Adrenal gland (tissue), 12 donors: ENCODE measurements around the gene PER1. TPM values are rescaled to one million over a fixed set of nuclear protein-coding genes. Genes with fewer than 3 reads are reported as not detected.
A peak's percentile ranks its signal among the peaks of the same experiment; 100 is the strongest.

Experiments
- DNase-seq, 7 donors: peaks; one replicate each; pipeline ENCODE4 v3.0.0-alpha.2; 2019 to 2020
- H3K27ac ChIP-seq, 5 donors: fragments of 200-600 bp; sonication (generic) in 4 of 5; 1 replicate in 3 of 5; 2 replicates in 2 of 5; pipeline versions ENCODE4 v1.5.1 to v1.8.0; 2016 to 2020; ENCODE audit warnings: mild to moderate bottlenecking in 1 of 5
- H3K27me3 ChIP-seq: fragments of 200-600 bp; 2 replicates; pipeline ENCODE4 v1.8.0; 2021
- H3K36me3 ChIP-seq, 2 donors: fragments of 200-600 bp; replicated peaks in 1 of 2; 1 replicate in 1 of 2; 2 replicates in 1 of 2; pipeline versions ENCODE4 v1.5.1 to v1.8.0; 2018 to 2022
- H3K4me1 ChIP-seq, 2 donors: fragments of 200-600 bp; replicated peaks in 1 of 2; 1 replicate in 1 of 2; 2 replicates in 1 of 2; pipeline versions ENCODE4 v1.5.1 to v1.8.0; 2018 to 2021
- H3K4me3 ChIP-seq, 4 donors: fragments of 200-600 bp; sonication (generic) in 3 of 4; one replicate each; pipeline ENCODE4 v1.5.1; 2016 to 2018
- H3K9me3 ChIP-seq, 3 donors: fragments of 200-600 bp; sonication (generic) in 1 of 3; replicated peaks in 1 of 3; 1 replicate in 2 of 3; 2 replicates in 1 of 3; pipeline versions ENCODE4 v1.5.1 to v1.8.0; 2016 to 2021
- CTCF ChIP-seq, 6 experiments: fragments of 450-650 bp in 4 of 6; fragments of 200-600 bp in 2 of 6; sonication (generic) in 1 of 6; IDR thresholded peaks; 1 replicate in 5 of 6; 2 replicates in 1 of 6; pipeline versions ENCODE4 v1.5.1 to v1.8.0; 2016 to 2021; ENCODE audit warnings: antibody characterized with exemption in 6 of 6, mild to moderate bottlenecking in 2 of 6, moderate library complexity in 1 of 6
- POLR2A ChIP-seq, 2 donors: fragments of 450-650 bp; IDR thresholded peaks; one replicate each; pipeline ENCODE4 v1.6.1; 2017; ENCODE audit warnings: antibody characterized with exemption in 2 of 2, mild to moderate bottlenecking in 2 of 2, moderate library complexity in 1 of 2
- WGBS, 4 donors: extraction: QIAGEN DNeasy Blood & Tissue Kit in 2 of 4; methylation state at CpG; one replicate each; pipeline versions ENCODE4 v1.1.5 to v1.1.7; 2013 to 2017; 5-methylcytosine and 5-hydroxymethylcytosine counted together
- intact Hi-C, 2 donors: fragments of 100-400 bp; cut with DNase I; formaldehyde crosslinking; loops; one replicate each; pipeline versions ENCODE4 v1.14.1 to v1.15.0; 2022 to 2023
- polyA plus RNA-seq, 3 donors: library from polyadenylated mRNA; stranded (reverse); fragments of 200-250 nt in 2 of 3; fragments of 350-450 nt in 1 of 3; fragmentation: Illumina TruSeq in 1 of 3; extraction: RNeasy Lipid Tissue Mini Kit (QIAGEN cat#74804) in 1 of 3; gene quantifications; one replicate each; pipeline ENCODE4 v1.2.3, GENCODE V29; 2013 to 2014
- total RNA-seq, 9 donors: library from RNA; depleted of rRNA in 4 of 9; stranded (reverse); fragments of >200 nt in 4 of 9; fragments of 120-200 nt in 1 of 9; fragmentation: NEBNext Ultra II Directional in 1 of 9; extraction: Animal tissue kit (Norgen Biotek cat#: 25700) in 1 of 9; gene quantifications; one replicate each; pipeline versions ENCODE4 v1.1.0 to v1.2.4, GENCODE V29; 2013 to 2023
- donor health status: healthy with polysubstance abuse.
- donor health status: Bipolar disorder and iron deficiency.
- donor health status: DM: yes; HTN: yes; CAD: no.
- donor health status: DM: no; HTN: no; CAD: no.
- donor health status: DM: no; HTN: no; CAD: no.
- donor health status: DM: yes; HTN: yes; CAD: no.

PER1 gene
- total and polyA plus RNA-seq, 12 donors = 9.9 to 360 (median 108) TPM

DNA sequence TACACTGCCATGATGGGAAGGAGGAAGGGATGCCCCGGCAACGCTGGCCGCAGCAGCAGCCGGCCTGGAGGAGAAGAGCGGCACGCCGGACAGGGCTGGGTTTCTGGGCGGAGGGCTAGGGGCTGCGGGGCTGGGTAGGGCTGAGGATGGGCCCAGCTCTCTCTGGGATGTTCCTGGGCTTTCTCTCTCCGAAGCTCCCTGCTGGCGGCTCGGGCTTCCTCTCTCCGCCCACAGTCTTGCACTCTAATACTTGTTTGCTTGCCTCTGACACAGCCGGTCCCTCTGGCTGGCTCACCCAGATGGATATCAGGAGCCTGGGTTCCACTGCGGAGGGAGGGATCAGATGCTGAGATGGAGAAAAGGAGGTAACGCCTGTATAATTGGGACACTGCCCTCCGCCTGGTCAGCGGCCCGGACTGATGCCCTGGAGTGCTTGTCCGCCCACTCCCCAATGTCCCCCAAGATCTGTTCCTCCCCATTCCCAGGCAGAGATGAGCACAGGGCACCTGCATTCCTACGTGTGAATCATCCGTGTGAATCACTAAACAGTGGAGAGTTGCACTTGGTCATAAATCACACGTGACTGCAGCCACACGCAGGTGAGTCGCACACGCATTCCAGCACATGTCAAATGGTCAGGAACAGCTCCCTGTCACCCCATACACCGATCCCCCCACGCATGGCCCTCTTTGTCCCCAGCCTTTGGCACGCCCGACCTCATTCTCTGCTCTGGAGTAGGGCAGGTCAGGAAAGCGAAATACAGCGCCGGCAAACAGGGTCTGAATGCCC is 34.0 kb downstream of the PER1 start, which contains the start of gene ALOXE3:
TSS of gene ALOXE3 (minus strand) at position 535 of the 789 bp plus-strand sequence. CDS start at position 11, 524 bp downstream.
- 1 to 5% (median 2%) methylated on average over 14 to 33 of the region's 33 CpGs for WGBS, 4 donors
- H3K4me1 ChIP-seq = peaks cover 29 to 40% of the 10 kb centered on the region in 2 donors

DNA sequence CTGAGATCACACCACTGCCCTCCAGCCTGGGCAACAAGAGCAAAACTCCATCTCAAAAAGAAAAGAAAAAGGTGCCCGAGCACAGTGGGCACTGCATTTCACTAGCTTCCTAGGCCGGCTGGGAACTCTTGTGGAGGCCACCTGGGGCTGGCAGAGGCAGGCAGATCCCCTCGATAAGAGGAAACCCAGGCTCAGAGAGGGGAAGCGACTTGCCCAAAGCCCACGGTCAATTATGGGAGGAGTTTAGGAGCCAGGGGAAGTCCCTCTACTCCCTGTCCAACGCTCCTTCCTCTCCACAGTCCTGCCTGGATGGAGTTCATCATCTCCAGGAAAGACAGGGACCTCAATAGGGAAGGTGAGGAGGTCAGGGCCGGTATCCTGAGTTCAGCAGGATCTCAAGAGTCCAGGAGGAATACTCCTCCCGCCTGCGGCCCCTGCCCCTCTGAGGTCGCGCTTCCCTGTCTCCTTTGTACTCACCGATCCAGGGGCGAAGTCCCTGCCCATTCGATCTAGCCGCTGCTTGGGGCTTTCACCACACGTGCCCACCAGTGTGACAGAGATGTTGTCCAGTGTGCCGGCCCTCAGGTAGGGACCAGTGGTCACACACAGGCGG is 34.7 kb downstream of the PER1 start:
- TF ChIP-seq CTCF (IDR thresholded peaks at IDR 0.05) (no peak), POLR2A (IDR thresholded peaks at IDR 0.05) (no peak)
- intact Hi-C loops = no loop called here
- 17 to 24% (median 21%) methylated on average over 3 to 18 of the region's 18 CpGs for WGBS, 4 donors
- peaks cover 29% of the 10 kb centered on the region for H3K27me3 ChIP-seq
- H3K36me3 ChIP-seq = no peaks in the 10 kb centered on the region
- peak in 2 of 7 donors; percentile 37 to 65 for DNase-seq
- no peaks in the 10 kb centered on the region for H3K9me3 ChIP-seq
- H3K4me3 ChIP-seq = peak overlapping the region in 1 of 4 donors; percentile 61
- H3K4me1 ChIP-seq = peaks cover 24 to 33% of the 10 kb centered on the region in 2 donors
- peak overlapping the region in 2 of 5 donors; percentile 86 to 91 for H3K27ac ChIP-seq

More for the DNA sequence above, 34.0 kb downstream of the PER1 start, which contains the start of gene ALOXE3:
- TF ChIP-seq POLR2A (IDR thresholded peaks at IDR 0.05) = peak in 1 of 2 donors; percentile 4
- TF ChIP-seq CTCF (IDR thresholded peaks at IDR 0.05) = no peak
- Histone ChIP-seq H3K9me3 (no peaks in the 10 kb centered on the region), H3K4me3 (peak within 1 kb of the TSS in 3 of 4 donors; percentile 5 to 61 (median 17)), H3K36me3 (no peaks in the 10 kb centered on the region), H3K27ac (peak within 1 kb of the TSS in 4 of 5 donors; percentile 49 to 91 (median 73)), H3K27me3 (peaks cover 22% of the 10 kb centered on the region)
- DNase-seq = peak in 6 of 7 donors; percentile 53 to 75 (median 66)
- intact Hi-C loops = no loop called here

- H3K36me3 ChIP-seq = no peaks in the 10 kb centered on the region
- intact Hi-C loops = no loop called here
- no peak for DNase-seq
- no peaks in the 10 kb centered on the region for H3K9me3 ChIP-seq
- H3K27me3 ChIP-seq = peaks cover 36% of the 10 kb centered on the region
- no peak overlapping the region for H3K27ac ChIP-seq
- no peak for TF ChIP-seq POLR2A (IDR thresholded peaks at IDR 0.05)
- no peak for TF ChIP-seq CTCF (IDR thresholded peaks at IDR 0.05)
- H3K4me3 ChIP-seq = no peak overlapping the region
- 50 to 78% (median 57%) methylated on average over 6 to 18 of the region's 18 CpGs for WGBS, 4 donors
- peaks cover 17 to 26% of the 10 kb centered on the region in 2 donors for H3K4me1 ChIP-seq
These were observed 35.4 kb downstream of the PER1 start for GRCh38 chr17:8116776-8117175.

DNA sequence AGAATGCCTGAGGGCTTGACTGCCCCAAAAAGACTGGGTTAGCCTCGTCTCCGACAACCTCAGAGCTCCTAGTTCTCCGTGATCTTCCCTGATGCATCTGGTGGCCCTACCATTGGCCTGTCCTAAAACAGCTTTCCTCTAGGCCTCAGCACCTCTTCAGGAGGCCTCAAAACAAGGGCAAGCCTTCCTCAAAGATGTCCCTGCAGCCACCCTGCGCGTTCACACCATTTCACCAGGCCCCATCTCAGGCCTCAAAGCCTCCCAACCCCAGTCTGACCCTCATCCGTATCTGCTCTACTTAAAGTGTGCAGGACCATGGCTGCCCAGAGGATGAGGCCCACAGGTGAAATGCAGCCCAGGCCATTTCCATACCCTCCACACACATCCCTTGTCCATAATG is 41.3 kb downstream of the PER1 start:
- Histone ChIP-seq H3K4me1 (peaks cover 0 to 6% of the 10 kb centered on the region in 2 donors), H3K9me3 (no peaks in the 10 kb centered on the region), H3K4me3 (no peak overlapping the region), H3K27ac (no peak overlapping the region), H3K36me3 (no peaks in the 10 kb centered on the region), H3K27me3 (peaks cover 44% of the 10 kb centered on the region)
- intact Hi-C loops = loop anchor here (5.0 kb wide), 1 partner anchor 34 kb away; no protein-coding TSS in a partner anchor
- DNase-seq = no peak
- 93 to 97% (median 95%) methylated on average over 6 of the region's 6 CpGs for WGBS, 4 donors
- TF ChIP-seq POLR2A (IDR thresholded peaks at IDR 0.05) (no peak), CTCF (IDR thresholded peaks at IDR 0.05) (no peak)
